ENCODE results near the gene ANLN. TPM values are rescaled to one million over a fixed set of nuclear protein-coding genes. Genes with fewer than 3 reads are reported as not detected.
"Not testable (repeated sequence)": the region's sequence is repeated elsewhere in the genome, so short reads cannot be mapped to it uniquely, and the experiment has no call there.

ANLN gene
- polyA plus RNA-seq, 1 donor from 2014 or later = 5.8 TPM

GRCh38 chr7:36487756-36488336, 98.2 kb downstream of the ANLN start:
- H3K27me3 ChIP-seq (ENCODE audit: insufficient read depth, low read depth, low read length) = no peaks in the 10 kb centered on the region
- H3K4me2 ChIP-seq (ENCODE audit: low read length) = no peak overlapping the region
- H3K36me3 ChIP-seq (ENCODE audit: insufficient read depth, low read length) = no peaks in the 10 kb centered on the region
- H2AFZ ChIP-seq (ENCODE audit: low read depth, low read length) = no peak overlapping the region
- no peak overlapping the region for H3K27ac ChIP-seq (ENCODE audit: low read length)
- H3K79me2 ChIP-seq (replicated peaks; ENCODE audit: insufficient read depth, low read length) = no peaks in the 10 kb centered on the region
- H3F3A ChIP-seq (ENCODE audit: insufficient read depth, low read length, poor library complexity, severe bottlenecking) = no peaks in the 10 kb centered on the region
- TF ChIP-seq EZH2 (IDR thresholded peaks at IDR 0.05; ENCODE audit: borderline replicate concordance, insufficient read depth, low read length, poor library complexity, severe bottlenecking) = no peak
- no peak for TF ChIP-seq POLR2AphosphoS5 (IDR thresholded peaks at IDR 0.05)
- peak; percentile 100 for TF ChIP-seq SMC3 (conservative IDR thresholded peaks at IDR 0.05; ENCODE audit: poor library complexity)
- TF ChIP-seq CTCF (IDR thresholded peaks at IDR 0.05; ENCODE audit: poor library complexity, severe bottlenecking) = peak; percentile 94
- peak; percentile 99 for TF ChIP-seq RAD21 (conservative IDR thresholded peaks at IDR 0.05)
- no peak for TF ChIP-seq REST (IDR thresholded peaks at IDR 0.05; ENCODE audit: borderline replicate concordance)
- no peaks in the 10 kb centered on the region for H3K9me2 ChIP-seq (ENCODE audit: insufficient read depth, low read length)
- H3K4me3 ChIP-seq (ENCODE audit: low read length) = no peak overlapping the region
- H3K9ac ChIP-seq (ENCODE audit: low read length) = no peak overlapping the region
- H3K9me3 ChIP-seq (ENCODE audit: low read length) = no peaks in the 10 kb centered on the region
- H4K20me1 ChIP-seq (ENCODE audit: insufficient read depth) = peaks cover 3% of the 10 kb centered on the region

GRCh38 chr7:36488672-36489071, 99.0 kb downstream of the ANLN start:
- H3K9me3 ChIP-seq (ENCODE audit: low read length); H3K9ac ChIP-seq (ENCODE audit: low read length); H3K79me2 ChIP-seq (replicated peaks; ENCODE audit: insufficient read depth, low read length); H2AFZ ChIP-seq (ENCODE audit: low read depth, low read length); H3K4me2 ChIP-seq (ENCODE audit: low read length); H3K9me2 ChIP-seq (ENCODE audit: insufficient read depth, low read length); H3K36me3 ChIP-seq (ENCODE audit: insufficient read depth, low read length); H3K4me3 ChIP-seq (ENCODE audit: low read length); H3F3A ChIP-seq (ENCODE audit: insufficient read depth, low read length, poor library complexity, severe bottlenecking); H4K20me1 ChIP-seq (ENCODE audit: insufficient read depth); H3K27ac ChIP-seq (ENCODE audit: low read length); H3K27me3 ChIP-seq (ENCODE audit: insufficient read depth, low read depth, low read length): not testable (repeated sequence)

- H3K4me3 ChIP-seq (ENCODE audit: low read length) = no peak overlapping the region
- H3K9ac ChIP-seq (ENCODE audit: low read length) = no peak overlapping the region
- H3K27me3 ChIP-seq (ENCODE audit: insufficient read depth, low read depth, low read length) = no peaks in the 10 kb centered on the region
- H3F3A ChIP-seq (ENCODE audit: insufficient read depth, low read length, poor library complexity, severe bottlenecking) = no peaks in the 10 kb centered on the region
- TF ChIP-seq POLR2AphosphoS5 (IDR thresholded peaks at IDR 0.05) = no peak
- no peak for TF ChIP-seq EZH2 (IDR thresholded peaks at IDR 0.05; ENCODE audit: borderline replicate concordance, insufficient read depth, low read length, poor library complexity, severe bottlenecking)
- TF ChIP-seq SMC3 (conservative IDR thresholded peaks at IDR 0.05; ENCODE audit: poor library complexity) = no peak
- TF ChIP-seq MXI1 (conservative IDR thresholded peaks at IDR 0.05; ENCODE audit: poor library complexity, severe bottlenecking) = no peak
- TF ChIP-seq RAD21 (conservative IDR thresholded peaks at IDR 0.05) = no peak
- no peak for TF ChIP-seq TAF1 (IDR thresholded peaks at IDR 0.05; ENCODE audit: low read depth)
- peaks cover 3% of the 10 kb centered on the region for H4K20me1 ChIP-seq (ENCODE audit: insufficient read depth)
- H3K36me3 ChIP-seq (ENCODE audit: insufficient read depth, low read length) = no peaks in the 10 kb centered on the region
- H3K4me2 ChIP-seq (ENCODE audit: low read length) = no peak overlapping the region
- no peak overlapping the region for H3K27ac ChIP-seq (ENCODE audit: low read length)
- H3K79me2 ChIP-seq (replicated peaks; ENCODE audit: insufficient read depth, low read length) = no peaks in the 10 kb centered on the region
- no peaks in the 10 kb centered on the region for H3K9me3 ChIP-seq (ENCODE audit: low read length)
- no peaks in the 10 kb centered on the region for H3K9me2 ChIP-seq (ENCODE audit: insufficient read depth, low read length)
- H2AFZ ChIP-seq (ENCODE audit: low read depth, low read length) = no peak overlapping the region
Measured at GRCh38 chr7:36490419-36490830, 100.8 kb downstream of the ANLN start.

Data from neural cell (in vitro differentiated cells).